ENCODE data around the gene BUD23.
"Not testable (repeated sequence)": the region's sequence is repeated elsewhere in the genome, so short reads cannot be mapped to it uniquely, and the experiment has no call there.

The BUD23 gene

GRCh38 chr7:73668103-73668885 lies 15.1 kb upstream of the BUD23 start:
- DNase-seq: no peak

DNA sequence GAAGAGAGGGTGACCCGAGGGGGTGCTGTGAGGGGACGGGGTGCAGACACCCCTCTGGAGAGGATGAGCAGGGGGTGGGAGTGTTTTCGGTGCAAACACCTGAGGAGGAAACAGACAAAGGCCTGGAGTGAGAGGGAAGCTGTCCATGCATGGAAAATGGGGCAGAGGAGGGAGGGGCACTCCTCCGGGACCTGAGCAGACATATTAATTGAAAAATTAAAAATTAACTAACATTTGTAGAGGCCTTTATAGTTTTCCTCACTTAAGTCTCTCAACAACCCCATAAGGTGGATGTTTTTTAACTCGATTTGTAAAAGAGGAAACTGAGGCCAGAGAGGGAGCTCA lies 14.5 kb upstream of the BUD23 start:
- DNase-seq: no peak

DNA sequence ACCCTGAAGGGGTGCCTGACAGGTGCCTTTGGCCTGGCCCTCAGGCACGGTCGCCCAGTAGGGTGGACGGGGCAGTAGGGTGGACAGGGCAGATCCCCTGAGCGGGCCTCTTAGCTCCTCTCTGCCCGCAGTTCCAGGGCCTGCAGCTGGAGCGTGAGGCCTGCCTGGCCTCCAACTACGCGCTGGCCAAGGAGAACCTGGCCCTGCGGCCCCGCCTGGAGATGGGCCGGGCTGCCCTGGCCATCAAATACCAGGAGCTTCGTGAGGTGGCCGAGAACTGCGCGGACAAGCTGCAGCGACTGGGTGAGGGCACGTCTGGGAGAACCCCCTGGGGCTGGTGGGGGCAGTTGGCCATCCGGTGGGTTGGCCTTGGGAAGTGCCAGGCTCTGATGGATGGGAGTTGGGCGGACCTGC lies 14.1 kb upstream of the BUD23 start:
- DNase-seq: no peak

- DNase-seq: no peak
These were observed 13.5 kb upstream of the BUD23 start for GRCh38 chr7:73669858-73670385.

- DNase-seq: no peak
These were observed 12.1 kb upstream of the BUD23 start for GRCh38 chr7:73671322-73671661.

DNA sequence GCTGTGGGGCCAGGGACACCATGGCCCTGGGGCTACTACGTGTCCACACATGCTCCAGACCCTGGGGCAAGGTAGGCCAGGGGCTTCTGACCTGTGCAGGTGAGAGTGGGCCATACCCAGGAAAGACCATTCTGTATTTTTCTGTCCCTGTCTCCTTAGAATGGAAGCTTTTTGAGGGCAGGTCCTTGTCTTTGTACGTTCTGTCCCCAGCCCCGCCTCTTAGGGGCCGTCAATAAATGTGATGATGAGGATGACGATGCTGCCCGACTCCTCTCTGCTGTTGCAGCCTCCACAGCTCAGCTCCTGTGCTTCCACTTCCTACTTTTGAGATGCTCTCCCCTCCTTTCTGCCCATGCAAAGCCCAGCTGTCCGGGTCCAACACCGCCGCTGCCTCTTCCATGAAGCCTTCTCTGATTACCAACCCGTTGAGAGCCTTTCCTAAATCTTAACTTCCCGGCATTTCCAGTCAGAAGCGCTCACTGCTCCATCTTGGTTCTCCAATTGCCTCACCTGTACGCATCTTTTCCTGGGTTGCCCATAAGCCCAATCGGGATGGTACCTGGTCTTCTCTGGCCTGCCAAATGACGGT lies 11.4 kb upstream of the BUD23 start:
- no peak for DNase-seq

GRCh38 chr7:73674468-73675124 lies 8.8 kb upstream of the BUD23 start:
- no peak for DNase-seq

- not testable (repeated sequence) for DNase-seq
These were observed 7.3 kb upstream of the BUD23 start for GRCh38 chr7:73676062-73676461.

DNA sequence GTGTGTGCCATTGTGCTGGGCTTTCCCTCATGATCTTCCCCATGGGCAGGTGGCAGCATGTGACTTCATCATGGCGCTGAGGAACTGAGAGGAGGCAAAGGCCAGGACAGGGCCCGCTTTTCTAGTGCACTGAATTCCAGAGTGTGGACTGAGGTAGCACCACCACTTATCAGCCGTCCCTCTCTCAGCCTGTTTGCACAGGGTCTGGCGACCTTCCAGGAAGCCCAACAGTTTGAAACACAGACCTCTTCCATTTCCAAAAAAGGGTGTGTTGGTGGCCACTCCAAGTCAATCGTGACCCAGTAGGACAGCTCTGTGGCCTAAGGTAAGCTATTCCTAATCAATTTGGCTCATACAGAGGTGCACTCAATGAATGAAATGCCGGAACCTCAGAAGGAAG lies 4.5 kb upstream of the BUD23 start:
- DNase-seq: no peak

- DNase-seq: no peak
These were observed 3.7 kb upstream of the BUD23 start for GRCh38 chr7:73679709-73680108.

- no peak for DNase-seq
These were observed 2.9 kb upstream of the BUD23 start for GRCh38 chr7:73680501-73680900.

DNA sequence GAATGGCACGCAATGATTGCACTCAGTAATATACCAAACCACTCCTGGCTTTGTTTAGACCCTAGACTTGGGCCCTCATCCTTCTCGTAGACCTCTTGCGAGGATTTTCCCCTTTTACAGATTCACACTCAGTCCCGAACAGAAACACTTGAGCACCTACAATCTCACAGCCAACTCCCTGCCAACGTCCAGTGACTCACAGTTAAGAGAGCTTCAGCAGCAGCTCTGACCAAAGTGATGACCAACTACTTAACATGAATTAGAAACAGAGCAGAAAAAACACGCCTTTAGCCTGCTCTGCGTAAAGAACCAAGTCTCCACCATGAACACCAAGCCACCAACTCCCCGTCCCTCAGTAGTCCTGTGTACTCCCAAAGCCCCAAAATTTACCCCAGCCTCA lies 2.4 kb upstream of the BUD23 start:
- DNase-seq: no peak

DNA sequence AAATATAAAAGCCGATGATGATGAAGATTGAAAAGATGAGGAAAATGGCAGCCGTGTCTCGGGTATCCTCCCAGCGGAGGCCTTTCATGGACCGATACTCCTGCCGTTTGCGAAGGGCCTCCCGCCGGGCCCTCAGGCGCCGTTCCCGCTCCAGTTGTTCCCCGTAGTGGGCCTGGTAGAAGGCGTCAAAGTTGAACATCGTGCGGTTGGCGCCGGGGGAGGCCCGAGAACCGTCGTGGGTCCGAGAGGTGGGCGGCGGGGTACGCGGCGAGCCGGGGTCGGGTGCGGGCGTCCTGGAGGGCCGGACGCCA lies 697 bp upstream of the BUD23 start:
- no peak for DNase-seq

DNA sequence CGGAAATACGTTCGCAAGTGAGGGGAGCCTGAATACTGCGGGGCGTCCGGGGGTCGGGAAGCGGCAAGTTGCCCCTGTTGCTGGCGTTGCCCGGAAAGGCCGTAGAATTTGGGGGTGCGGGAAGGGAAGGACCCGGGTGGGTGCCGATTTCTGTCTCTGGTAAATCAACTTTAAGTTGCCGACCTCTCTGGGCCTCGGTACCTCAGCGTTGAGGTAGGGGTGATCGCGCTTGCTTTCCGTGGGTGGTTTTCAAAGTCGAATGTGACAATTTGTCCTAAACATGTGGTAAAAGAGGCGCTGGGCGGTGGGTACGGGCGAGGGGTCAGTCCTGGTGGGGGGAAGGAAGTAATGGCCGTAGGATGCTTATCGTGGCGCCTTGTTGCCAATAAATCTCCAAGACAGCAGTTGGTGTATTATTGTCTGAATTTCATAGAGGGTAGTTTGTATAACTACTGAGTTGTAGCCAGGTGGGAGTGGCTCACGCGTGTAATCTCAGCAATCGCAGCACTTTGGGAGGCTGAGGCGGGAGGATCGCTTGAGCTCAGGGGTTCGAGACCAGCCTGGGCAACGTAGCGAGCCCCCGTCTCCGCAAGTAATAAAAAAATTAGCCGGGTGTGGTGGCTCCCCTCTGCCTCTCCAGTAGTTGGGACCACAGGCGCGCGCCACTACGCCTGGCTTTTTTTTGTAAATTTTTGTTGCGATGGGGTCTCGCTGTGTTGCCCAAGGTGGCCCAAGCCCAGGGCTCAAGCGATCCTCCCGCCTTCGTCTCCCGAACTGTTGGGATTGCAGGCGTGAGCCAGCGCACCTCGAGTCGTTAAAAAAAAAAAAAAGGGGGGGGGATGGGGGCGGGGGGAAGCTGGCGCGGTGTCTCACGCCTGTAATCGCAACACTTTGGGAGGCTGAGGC lies 644 bp downstream of the BUD23 start:
- DNase-seq: no peak

DNA sequence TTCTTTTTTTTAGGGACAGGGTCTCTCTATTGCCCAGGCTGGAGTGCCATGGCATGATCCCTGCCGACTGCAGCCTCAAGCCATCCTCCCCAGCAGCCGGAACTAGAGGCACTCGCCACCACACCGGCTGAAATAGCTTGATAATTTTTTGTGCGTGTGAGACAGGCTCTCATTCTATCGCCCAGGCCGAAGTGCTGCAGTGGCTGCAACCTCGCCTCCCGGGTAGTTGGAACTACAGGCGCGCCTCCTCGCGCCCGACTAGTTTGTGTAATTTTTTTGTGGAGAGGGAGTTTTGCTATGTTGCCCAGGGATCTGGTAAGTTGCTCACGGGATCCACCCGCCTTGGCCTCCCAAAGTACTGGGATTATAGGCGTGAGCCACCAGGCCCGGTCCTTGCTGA lies 1.9 kb downstream of the BUD23 start:
- DNase-seq: no peak

DNA sequence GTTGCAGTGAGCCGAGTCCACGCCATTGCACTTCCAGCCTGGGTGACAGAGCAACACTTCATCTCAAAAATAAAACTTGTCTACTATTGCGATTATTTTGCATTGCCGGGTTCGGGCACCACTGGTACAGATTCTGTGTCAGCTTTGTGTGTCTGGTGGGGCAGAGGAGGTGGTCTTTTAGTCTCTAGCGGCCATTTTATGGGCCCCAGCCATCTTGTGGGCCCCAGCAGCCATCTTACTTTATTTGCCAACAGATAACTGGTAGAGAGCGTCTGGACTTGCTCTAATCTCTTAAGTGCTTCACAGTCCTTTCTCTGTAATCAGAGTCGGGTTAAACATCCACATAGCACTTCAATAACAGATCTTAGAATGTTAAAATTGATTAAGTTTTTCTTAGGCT lies 4.9 kb downstream of the BUD23 start:
- no peak for DNase-seq

GRCh38 chr7:73690646-73691045 lies 7.2 kb downstream of the BUD23 start:
- no peak for DNase-seq

GRCh38 chr7:73696372-73696771 lies 13.0 kb downstream of the BUD23 start:
- DNase-seq: no peak

DNA sequence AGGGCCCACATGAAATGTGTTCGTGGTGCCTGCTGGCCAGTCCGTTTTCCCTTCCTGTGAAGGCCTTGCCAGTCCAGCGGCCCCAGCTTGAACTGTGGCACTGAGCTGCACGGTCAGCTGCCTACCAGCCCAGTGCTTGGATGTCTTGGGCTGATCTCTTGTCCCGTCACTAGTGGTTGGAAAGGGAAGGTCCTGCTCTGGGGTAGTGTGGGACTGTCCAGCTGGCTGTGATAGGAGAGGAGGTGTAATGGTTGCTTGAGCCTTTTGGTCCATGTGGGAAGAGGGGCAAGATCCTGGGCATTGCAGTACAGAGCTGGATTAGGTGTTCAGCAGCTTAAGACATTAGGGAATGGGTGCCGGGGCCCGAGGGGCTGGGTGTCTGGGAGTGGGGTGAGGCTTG lies 15.0 kb downstream of the BUD23 start:
- no peak for DNase-seq

DNA sequence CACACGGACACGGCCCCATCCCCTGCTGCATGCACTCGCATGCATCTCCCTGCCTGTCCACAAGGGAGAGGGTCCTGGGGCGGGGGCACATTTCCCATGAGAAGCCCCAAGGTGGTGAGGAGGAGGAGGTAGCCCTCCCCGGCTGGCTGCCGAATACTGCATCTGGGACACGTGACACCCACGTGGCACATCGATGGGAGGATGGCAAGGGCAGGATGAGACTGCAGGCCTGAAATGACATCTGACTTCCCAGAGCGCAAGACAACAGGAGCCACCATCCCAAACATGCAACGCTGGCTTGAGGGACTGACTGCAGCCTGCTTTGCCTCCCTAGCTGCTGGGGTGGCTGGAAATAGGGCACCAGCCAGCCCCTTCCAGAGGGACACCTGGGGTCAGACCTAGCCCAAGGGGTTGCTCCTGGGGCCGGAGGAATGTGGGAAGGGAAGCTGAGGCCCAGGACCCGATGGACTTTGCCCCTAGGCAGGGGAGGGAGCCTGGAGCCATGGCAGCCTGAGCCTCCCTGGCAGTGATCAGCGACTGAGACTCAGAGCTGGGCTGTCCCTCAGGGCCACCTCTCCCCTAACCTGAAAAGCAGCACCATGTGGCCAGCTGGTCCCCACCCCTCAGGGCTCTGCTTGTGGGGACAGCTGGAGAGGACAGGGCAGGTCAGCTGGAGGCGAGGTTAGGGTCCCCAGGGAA lies 16.1 kb downstream of the BUD23 start:
- no peak for DNase-seq

DNA sequence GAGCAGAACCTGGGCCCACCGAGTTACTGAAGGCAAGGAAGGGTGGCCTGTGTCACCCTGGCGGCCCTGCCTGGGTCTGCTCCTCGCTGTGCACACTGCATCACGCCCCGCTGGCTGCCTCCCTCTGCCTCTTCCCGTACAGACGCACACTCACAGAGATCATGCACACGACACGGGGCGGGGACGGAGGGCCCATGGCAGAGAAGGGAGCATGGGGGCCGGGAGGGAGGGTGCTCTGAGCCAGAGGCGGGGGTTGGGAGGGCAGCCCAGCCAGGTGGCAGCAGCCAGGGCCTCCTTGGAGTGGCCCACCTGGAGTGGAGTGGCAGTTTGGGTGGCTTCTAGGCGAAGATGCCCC lies 16.6 kb downstream of the BUD23 start:
- no peak for DNase-seq

DNA sequence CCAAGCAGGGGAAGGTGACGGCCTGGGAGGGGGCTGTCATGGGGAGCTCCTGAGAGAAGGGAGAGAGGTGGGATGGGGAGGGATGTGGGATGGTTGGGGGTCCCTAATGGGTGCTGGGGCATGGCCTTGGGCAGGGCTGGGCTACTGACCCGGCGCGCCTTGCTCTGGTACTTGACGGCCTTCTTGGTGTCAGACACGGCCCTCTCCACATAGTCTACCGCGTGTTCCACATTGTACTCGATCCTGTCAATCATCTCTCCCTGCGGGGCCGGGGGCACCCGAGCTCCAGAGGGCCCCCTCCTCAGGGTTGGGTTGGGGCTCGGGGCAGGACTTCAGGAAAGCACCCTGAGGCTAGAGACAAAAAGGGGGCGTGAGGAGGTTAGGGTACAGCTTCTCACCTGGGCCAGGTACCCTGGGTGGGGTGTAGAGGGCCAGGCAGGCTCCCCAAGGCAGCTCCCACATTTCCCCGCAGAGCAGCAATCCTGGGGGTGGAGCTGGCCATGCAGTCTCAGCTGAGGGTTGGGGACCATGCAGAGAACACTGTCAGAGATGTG lies 17.3 kb downstream of the BUD23 start:
- DNase-seq: no peak
